ENCODE measurements around the gene PAK2. TPM values are rescaled to one million over a fixed set of nuclear protein-coding genes. Genes with fewer than 3 reads are reported as not detected.

PAK2 gene
- polyA plus RNA-seq, 1 of the 3 experiments (the other 2 are of a cell fraction): 27.9 TPM

- no peaks in the 10 kb centered on the region for H3K27me3 ChIP-seq (ENCODE audit: insufficient read depth)
- DNase-seq: no peak
- WGBS (ENCODE audit: low lambda C conversion rate): 74% methylated on average over 8 of the region's 8 CpGs
- H3K4me1 ChIP-seq (ENCODE audit: control insufficient read depth in 1 of 2, insufficient read depth in 2 of 2, low read depth in 1 of 2, low read length in 1 of 2): peaks cover 0 to 4% of the 10 kb centered on the region in 2 experiments; a peak in 2 of 4 replicates
- no peaks in the 10 kb centered on the region for H3F3A ChIP-seq (replicated peaks; ENCODE audit: insufficient read depth)
- no peaks in the 10 kb centered on the region for H3K9me3 ChIP-seq
- H3K27ac ChIP-seq (ENCODE audit: low read depth in 2 of 2, low read length in 1 of 2): no peak overlapping the region
- H2AFZ ChIP-seq (ENCODE audit: low read depth): no peak overlapping the region
- ChIA-PET POLR2A (interaction anchor here (0.9 kb wide), 1 partner anchor 15 kb away, joined by 3 read pairs; no protein-coding TSS in a partner anchor), CTCF (interaction anchor here (1.9 kb wide), 1 partner anchor 82 kb away, joined by 7 read pairs; no protein-coding TSS in a partner anchor)
- no peaks in the 10 kb centered on the region for H4K20me1 ChIP-seq (ENCODE audit: insufficient read depth)
- no peak overlapping the region for H3K9ac ChIP-seq
- no peaks in the 10 kb centered on the region for H3K36me3 ChIP-seq (replicated peaks in 1 of 2; ENCODE audit: control insufficient read depth in 1 of 2, insufficient read depth in 2 of 2, low read length in 1 of 2)
- no peak for TF ChIP-seq TCF12 (IDR thresholded peaks at IDR 0.05)
- TF ChIP-seq RFX5 (IDR thresholded peaks at IDR 0.05; ENCODE audit: low read length): no peak
- no peak for TF ChIP-seq EZH2phosphoT487 (IDR thresholded peaks at IDR 0.05; ENCODE audit: borderline replicate concordance, low read depth)
- TF ChIP-seq RXRA (IDR thresholded peaks at IDR 0.05; ENCODE audit: borderline replicate concordance, low read depth): no peak
- no peak for TF ChIP-seq USF1 (IDR thresholded peaks at IDR 0.05; ENCODE audit: borderline replicate concordance, low read depth)
- TF ChIP-seq CTCF (IDR thresholded peaks at IDR 0.05): no peak
- TF ChIP-seq REST (IDR thresholded peaks at IDR 0.05; ENCODE audit: low read depth, low read length): no peak
- TF ChIP-seq PBX3 (IDR thresholded peaks at IDR 0.05): no peak
- no peak for TF ChIP-seq MAX (IDR thresholded peaks at IDR 0.05; ENCODE audit: low read depth)
- TF ChIP-seq RCOR1 (IDR thresholded peaks at IDR 0.05; ENCODE audit: low read length): no peak
- no peak for TF ChIP-seq TEAD4 (IDR thresholded peaks at IDR 0.05; ENCODE audit: borderline replicate concordance, insufficient read depth)
- no peak for TF ChIP-seq FOSL2 (IDR thresholded peaks at IDR 0.05; ENCODE audit: borderline replicate concordance, low read depth)
- no peak for TF ChIP-seq MEF2A (IDR thresholded peaks at IDR 0.05; ENCODE audit: borderline replicate concordance, low read depth)
- TF ChIP-seq ELF1 (IDR thresholded peaks at IDR 0.05): no peak
- TF ChIP-seq FOXJ3 (CRISPR knock-in tag; IDR thresholded peaks at IDR 0.05): no peak
- TF ChIP-seq SIN3A (IDR thresholded peaks at IDR 0.05; ENCODE audit: borderline replicate concordance, low read depth, low read length): no peak
- no peak for TF ChIP-seq NRF1 (IDR thresholded peaks at IDR 0.05; ENCODE audit: low read depth, low read length)
- no peak for TF ChIP-seq CHD2 (IDR thresholded peaks at IDR 0.05; ENCODE audit: low read length, partially characterized antibody)
- no peak for TF ChIP-seq FOXM1 (IDR thresholded peaks at IDR 0.05; ENCODE audit: low read depth)
- TF ChIP-seq IRF3 (IDR thresholded peaks at IDR 0.05; ENCODE audit: low read depth, low read length): no peak
- H3K4me2 ChIP-seq: no peak overlapping the region
- H3K9me2 ChIP-seq: no peaks in the 10 kb centered on the region
- no peaks in the 10 kb centered on the region for H3K79me2 ChIP-seq (ENCODE audit: insufficient read depth)
- no peak overlapping the region for H3K4me3 ChIP-seq (ENCODE audit: low read depth in 2 of 2, low read length in 1 of 2)
Measured at GRCh38 chr3:196691386-196691785, 48.3 kb upstream of the PAK2 start.
